Brain microvascular endothelial cell (primary cell): ENCODE results near the gene OOSP2.

Experiments used
- DNase-seq: peaks from one replicate; pipeline ENCODE4 v3.0.0-alpha.2; 2020
- H3K27ac ChIP-seq: fragments of 250-450 bp; sonication (Bioruptor Pico); 2 replicates; pipeline ENCODE4 v1.5.1; 2020; ENCODE audit warnings: mild to moderate bottlenecking, moderate library complexity
- H3K27me3 ChIP-seq: fragments of 250-450 bp; sonication (Bioruptor Pico); replicated peaks from 2 replicates; pipeline ENCODE4 v1.5.1; 2020; ENCODE audit warnings: mild to moderate bottlenecking
- H3K36me3 ChIP-seq: fragments of 250-450 bp; sonication (Bioruptor Pico); replicated peaks from 2 replicates; pipeline ENCODE4 v1.5.1; 2020; ENCODE audit warnings: mild to moderate bottlenecking
- H3K4me3 ChIP-seq: 2 replicates; pipeline ENCODE4 v1.5.1; 2011; ENCODE audit warnings: low read depth, mild to moderate bottlenecking, control low read depth, low read length, moderate library complexity
- CTCF ChIP-seq: IDR thresholded peaks from 2 replicates; pipeline ENCODE4 v1.5.1; 2011; ENCODE audit warnings: low read depth, mild to moderate bottlenecking, moderate library complexity, low read length, control low read depth, inconsistent platforms; ENCODE audit errors: missing control alignments
- in situ Hi-C: cut with HindIII; loops from 2 replicates; pipeline ENCODE4 v1.10.0; 2017; ENCODE audit warnings: low sequenced_read_pairs, low pct_ligation_motif_present

OOSP2 gene

GRCh38 chr11:60040109-60040508 is at the start of gene OOSP2:
Gene OOSP2, plus strand, starts transcription at chr11:60040409. Its CDS starts 51 bp downstream, at chr11:60040460.
- H3K36me3 ChIP-seq = no peaks in the 10 kb centered on the region
- H3K27me3 ChIP-seq = no peaks in the 10 kb centered on the region
- H3K27ac ChIP-seq = no peak within 1 kb of the TSS
- H3K4me3 ChIP-seq = no peak within 1 kb of the TSS
- DNase-seq = no peak
- in situ Hi-C loops = no loop called here
- TF ChIP-seq CTCF = no peak

- Histone ChIP-seq H3K27ac (no peak overlapping the region), H3K36me3 (no peaks in the 10 kb centered on the region), H3K27me3 (no peaks in the 10 kb centered on the region), H3K4me3 (no peak overlapping the region)
- in situ Hi-C loops = no loop called here
- TF ChIP-seq CTCF = no peak
- no peak for DNase-seq
Measured at GRCh38 chr11:59990421-59990820, 49.8 kb upstream of the OOSP2 start.

- in situ Hi-C loops = no loop called here
- no peaks in the 10 kb centered on the region for H3K27me3 ChIP-seq
- no peak overlapping the region for H3K4me3 ChIP-seq
- no peak for DNase-seq
- TF ChIP-seq CTCF = no peak
- H3K36me3 ChIP-seq = no peaks in the 10 kb centered on the region
- no peak overlapping the region for H3K27ac ChIP-seq
Measured at GRCh38 chr11:59992425-59992824, 47.8 kb upstream of the OOSP2 start.

- in situ Hi-C loops = no loop called here
- H3K36me3 ChIP-seq = no peaks in the 10 kb centered on the region
- DNase-seq = no peak
- H3K4me3 ChIP-seq = no peak overlapping the region
- TF ChIP-seq CTCF = no peak
- H3K27me3 ChIP-seq = no peaks in the 10 kb centered on the region
- no peak overlapping the region for H3K27ac ChIP-seq
Measured at GRCh38 chr11:59997800-59998199, 42.4 kb upstream of the OOSP2 start.

GRCh38 chr11:59999691-60000090 is 40.5 kb upstream of the OOSP2 start:
- no peak for DNase-seq
- in situ Hi-C loops = no loop called here
- no peak overlapping the region for H3K27ac ChIP-seq
- H3K27me3 ChIP-seq = no peaks in the 10 kb centered on the region
- no peak overlapping the region for H3K4me3 ChIP-seq
- TF ChIP-seq CTCF = no peak
- H3K36me3 ChIP-seq = no peaks in the 10 kb centered on the region

GRCh38 chr11:60003729-60004128 is 36.5 kb upstream of the OOSP2 start:
- Histone ChIP-seq H3K36me3 (no peaks in the 10 kb centered on the region), H3K27me3 (no peaks in the 10 kb centered on the region), H3K27ac (no peak overlapping the region), H3K4me3 (no peak overlapping the region)
- DNase-seq = no peak
- TF ChIP-seq CTCF = no peak
- in situ Hi-C loops = no loop called here
